CD4-positive, alpha-beta T cell treated with Interferon alpha-2 for 1 hour (primary cell): Measurements from ENCODE around the gene CBLB.
A peak's percentile ranks its signal among the peaks of the same experiment; 100 is the strongest.
"Not testable (repeated sequence)": the region's sequence is repeated elsewhere in the genome, so short reads cannot be mapped to it uniquely, and the experiment has no call there.

Source experiments
- DNase-seq, 2 donors: peaks; one replicate each; pipeline ENCODE4 v3.0.0-alpha.2; 2020 to 2022

Gene CBLB

DNA sequence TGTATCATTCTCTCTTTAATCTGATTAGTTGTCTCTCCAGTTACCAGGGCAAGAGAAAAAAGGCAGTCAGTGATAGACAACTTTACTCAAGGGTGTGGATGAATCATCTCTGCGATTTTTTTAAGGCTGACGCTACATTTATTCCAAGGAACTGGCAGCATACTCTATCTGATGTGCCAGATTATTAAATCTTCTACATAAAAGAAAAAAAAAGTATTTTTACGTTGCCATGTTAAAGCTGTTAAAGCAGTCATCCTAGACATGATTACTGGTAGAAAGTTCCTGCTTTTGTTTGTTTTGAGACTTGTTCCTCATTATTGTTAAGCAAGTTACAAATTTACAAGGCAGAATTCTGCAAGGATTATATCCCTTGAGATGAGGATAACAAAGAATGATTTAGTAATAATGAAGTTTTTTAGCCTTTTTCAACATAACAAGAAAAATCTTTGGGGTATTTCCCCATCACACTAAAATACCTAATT, 121.7 kb downstream of the CBLB start:
- DNase-seq = peak in 1 of 2 donors; percentile 73

- no peak for DNase-seq
These were observed 122.4 kb downstream of the CBLB start for GRCh38 chr3:105746231-105746996.

- no peak for DNase-seq
These were observed 123.8 kb downstream of the CBLB start for GRCh38 chr3:105745046-105745445.

GRCh38 chr3:105744202-105744601, 124.6 kb downstream of the CBLB start:
- no peak for DNase-seq

- DNase-seq = no peak
These were observed 135.5 kb downstream of the CBLB start for GRCh38 chr3:105733356-105733755.

DNA sequence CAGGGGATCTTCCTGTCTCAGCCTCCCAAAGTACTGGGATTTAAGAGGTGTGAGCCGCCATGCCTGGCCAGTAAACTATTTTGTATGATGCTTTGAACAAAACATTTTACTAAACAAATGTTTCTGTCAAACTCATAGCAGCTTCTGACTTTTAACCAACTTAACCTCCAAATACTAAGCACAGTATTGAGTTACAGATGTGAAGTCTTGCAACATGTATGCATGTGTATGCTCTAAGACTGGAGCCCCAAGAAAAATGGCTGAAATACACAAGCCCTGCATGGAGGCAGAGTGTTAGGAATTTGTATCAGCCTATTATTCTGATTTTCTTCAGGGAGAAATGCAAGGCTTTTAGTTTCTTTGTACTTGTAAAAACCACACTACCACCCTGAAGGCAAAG, 137.1 kb downstream of the CBLB start:
- DNase-seq = no peak

DNA sequence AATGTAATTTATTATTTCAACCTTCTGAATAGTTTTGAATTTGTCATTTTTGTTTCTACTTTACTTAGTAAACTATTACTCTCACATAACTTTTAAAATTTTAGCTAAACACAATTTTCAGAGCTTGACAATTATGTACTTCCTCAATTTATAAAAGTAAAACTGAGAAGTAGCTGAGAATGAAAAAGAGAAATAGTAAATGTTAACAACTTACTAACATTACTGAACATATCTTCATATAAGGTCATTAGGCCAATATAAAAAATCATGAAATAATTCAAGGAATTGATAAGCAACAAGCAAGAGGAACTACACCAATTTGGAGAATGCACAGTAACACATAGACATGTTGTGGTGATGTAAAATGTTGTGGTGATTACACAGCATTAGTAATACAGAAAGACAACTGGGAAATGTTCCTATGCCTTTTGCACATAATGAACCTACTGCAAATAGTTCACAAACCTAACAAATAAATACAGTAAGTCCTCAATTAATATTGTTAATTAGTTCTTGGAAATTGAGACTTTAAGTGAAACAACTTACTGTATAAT, 137.9 kb downstream of the CBLB start:
- no peak for DNase-seq

- no peak for DNase-seq
These were observed 139.1 kb downstream of the CBLB start for GRCh38 chr3:105729667-105730066.

DNA sequence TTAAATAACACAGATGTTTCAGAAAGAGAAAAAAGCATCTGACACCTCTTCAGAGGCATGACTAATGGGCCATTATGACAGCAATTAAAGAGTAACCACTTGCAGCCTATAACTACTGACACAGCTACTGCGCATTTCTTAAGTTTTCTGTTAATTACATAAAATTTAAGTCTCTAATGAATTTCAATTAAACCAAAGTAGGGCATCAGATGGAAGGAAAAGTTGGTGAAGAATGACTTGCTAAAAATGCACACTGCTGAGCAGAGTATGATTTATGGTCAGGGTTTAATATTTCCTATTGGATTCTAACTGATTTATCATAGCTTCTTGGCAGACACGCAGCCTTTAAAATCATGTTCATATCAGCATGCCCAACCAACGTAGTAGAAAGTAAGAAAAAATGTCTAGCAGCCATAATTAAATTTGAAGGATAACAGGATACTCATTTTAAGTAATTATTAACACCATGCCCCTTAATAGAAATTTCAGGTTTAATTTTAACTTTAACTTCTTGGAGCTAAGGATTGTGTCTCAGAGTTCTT, 140.0 kb downstream of the CBLB start:
- no peak for DNase-seq

DNA sequence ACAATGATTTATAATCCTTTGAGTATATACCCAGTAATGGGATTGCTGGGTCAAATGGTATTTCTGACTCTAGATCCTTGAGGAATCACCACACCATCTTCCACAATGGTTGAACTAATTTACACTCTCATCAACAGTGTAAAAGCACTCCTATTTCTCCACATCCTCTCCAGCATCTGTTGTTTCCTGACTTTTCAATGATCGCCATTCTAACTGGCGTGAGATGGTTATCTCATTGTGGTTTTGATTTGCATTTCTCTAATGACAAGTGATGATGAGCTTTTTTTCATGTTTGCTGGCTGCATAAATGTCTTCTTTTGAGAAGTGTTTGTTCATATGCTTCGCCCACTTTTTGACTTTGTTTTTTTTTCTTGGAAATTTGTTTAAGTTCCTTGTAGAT, 141.8 kb downstream of the CBLB start:
- DNase-seq = not testable (repeated sequence)

DNA sequence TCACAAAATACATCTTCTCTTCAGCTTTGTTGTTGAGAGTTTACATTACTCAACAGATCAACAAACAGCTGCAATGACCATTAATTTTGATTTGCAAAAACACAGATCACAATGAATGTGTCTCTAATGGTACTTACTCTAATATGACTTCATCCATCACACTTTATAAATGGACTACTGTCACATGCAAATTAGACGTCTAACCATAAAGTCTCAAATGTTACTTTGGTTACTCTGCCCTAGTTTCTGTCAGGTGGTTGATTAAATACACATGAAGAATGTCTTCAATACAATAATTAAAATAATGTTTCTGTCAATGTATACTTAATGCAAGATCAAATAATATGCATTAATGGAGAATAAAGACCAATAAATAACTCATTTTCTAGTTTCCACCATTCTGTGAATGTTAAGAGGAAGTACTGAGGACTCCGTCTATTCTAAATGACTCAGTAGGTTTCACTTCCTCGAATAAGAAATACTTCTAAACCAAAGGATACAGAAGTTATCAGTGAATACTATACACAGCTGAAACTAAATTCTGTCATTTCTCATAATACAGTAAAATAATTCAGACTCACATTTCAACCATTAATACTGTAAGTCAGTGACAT, 145.8 kb downstream of the CBLB start:
- DNase-seq = peak in 1 of 2 donors; percentile 36

DNA sequence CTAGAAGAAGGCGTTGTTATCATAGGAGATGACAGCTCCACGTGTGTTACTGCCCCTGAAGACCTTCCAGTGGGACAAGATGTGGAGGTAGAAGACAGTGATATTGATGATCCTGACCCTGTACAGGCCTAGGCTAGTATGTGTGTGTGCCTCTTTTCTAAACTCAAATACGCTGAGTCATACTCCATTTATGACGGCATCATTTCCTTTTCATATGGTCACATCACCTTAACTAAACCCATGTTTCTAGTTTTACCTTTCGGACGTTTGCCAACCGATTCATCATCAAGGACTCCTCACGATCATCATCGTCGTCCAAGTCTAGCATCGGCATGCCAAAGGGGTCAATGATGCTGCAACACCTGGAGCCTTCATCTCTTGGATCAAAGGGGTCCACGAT, 149.0 kb downstream of the CBLB start:
- no peak for DNase-seq

GRCh38 chr3:105715372-105715771, 153.4 kb downstream of the CBLB start:
- no peak for DNase-seq

GRCh38 chr3:105714453-105714852, 154.4 kb downstream of the CBLB start:
- DNase-seq = no peak

DNA sequence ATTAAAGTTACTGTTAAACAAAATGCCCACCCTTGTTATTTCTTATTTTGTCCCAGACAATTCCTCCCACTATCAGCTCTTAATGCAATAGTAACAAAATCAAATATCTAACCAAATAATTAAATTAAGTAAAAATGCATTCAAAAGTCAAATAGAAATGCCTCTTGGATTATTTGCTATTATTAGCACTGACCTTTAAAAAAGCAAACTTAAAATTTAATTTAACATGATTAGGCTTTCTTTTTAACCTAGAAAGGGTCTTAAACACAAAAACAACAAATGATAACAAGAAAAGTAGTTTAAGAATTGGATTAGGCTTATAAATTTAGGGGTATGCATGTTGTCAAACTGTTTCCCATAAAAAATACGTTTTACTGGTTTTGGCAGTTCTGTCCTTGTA, 159.8 kb downstream of the CBLB start:
- DNase-seq = no peak

GRCh38 chr3:105707009-105707408, 161.8 kb downstream of the CBLB start:
- DNase-seq = no peak

DNA sequence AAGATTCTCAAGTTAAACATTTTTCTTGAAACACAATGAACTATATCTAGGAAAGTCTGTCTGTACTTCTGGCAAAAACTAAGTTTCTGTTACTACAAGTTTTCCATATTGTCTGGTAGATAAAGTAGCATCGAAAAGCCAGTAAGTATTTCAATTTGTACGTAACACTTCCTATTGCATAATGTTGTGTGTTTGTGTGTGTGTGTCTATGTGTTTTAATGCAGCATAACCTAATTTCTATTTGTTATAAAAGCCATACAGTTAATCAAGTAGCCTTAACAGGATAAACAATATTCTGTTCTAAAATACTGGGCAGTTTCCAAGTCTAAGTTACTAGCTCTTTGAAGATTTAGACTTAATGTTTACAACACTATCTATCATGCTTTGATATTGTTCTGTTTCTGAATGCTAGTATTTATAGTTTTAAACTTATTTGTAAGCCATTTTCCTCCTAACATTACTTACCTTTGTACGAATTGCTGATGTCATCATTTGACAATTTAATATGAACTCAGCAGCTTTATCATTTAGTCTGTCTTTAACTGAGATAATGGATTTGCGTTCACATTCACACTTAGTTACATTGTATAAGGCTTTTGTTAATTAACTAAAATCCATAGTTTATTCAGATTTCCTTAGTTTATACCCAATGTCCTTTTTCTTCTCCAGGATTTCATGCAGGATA, 163.9 kb downstream of the CBLB start:
- no peak for DNase-seq

GRCh38 chr3:105700575-105700974, 168.2 kb downstream of the CBLB start:
- DNase-seq = no peak

- DNase-seq = no peak
These were observed 177.2 kb downstream of the CBLB start for GRCh38 chr3:105691633-105692032.

DNA sequence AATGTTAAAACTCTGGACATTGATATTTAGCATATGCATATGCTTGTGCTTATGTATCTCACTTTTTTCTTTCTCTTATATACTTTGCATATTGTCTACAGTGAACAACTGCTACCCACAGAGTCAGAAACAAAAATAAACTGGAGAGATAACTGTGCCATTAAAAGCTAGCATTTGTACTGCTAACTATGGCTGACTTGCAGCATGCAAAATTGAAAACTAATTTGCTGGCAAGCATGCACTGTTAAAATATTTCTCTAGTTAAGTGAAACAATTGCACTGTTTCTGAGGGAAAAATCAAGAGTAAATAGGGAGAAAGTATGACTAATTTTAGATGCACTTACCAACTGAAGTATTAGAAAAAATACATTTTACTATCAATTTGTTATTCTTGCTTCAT, 177.8 kb downstream of the CBLB start:
- DNase-seq = no peak

DNA sequence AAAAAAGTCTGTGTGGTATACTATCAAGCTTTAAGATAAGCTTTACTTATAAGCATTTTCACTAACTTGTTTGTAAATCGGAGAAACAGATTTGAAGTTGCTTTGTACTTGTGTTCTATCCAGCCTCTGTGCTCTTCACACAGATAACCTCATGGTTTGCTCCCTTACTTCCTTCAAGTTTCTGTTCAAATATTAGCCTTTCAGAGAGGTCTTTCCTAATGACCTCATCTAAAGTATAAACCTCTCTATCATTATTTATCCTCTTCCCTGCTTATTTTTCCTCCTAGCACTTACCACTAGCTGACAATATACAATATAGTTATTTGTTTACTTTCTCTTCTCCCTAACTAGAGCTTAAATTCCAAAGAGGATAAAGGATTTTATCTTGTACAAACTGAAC, 180.0 kb downstream of the CBLB start:
- DNase-seq = no peak

DNA sequence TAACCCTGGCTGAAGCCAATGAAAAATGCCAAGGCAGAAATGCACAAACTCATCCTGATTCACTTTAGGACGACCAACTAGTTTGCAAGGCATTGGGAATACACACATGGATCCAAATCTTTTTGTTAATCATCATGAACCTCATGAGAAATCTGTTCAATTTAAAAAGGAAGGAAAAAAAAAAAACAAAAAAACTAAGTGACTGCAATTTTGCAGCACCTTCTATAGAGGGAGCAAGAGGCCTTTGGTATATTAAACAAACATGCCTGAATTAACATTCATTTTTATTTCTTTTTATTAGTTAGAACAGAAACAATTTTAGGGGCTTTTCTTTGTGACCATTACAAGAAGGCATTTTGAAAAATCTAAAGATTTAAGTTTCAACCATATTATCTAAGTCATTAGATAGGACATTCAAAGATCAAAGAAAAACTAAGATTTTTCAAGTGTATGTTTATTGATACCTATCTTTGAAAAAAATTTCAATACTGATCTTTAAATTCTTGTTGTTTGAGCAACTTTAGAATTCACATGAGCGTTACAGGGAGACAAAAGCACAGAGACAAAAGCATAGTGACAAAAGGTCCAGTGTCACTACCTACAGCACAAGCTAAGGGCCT, 182.4 kb downstream of the CBLB start:
- DNase-seq = peak in 1 of 2 donors; percentile 52

DNA sequence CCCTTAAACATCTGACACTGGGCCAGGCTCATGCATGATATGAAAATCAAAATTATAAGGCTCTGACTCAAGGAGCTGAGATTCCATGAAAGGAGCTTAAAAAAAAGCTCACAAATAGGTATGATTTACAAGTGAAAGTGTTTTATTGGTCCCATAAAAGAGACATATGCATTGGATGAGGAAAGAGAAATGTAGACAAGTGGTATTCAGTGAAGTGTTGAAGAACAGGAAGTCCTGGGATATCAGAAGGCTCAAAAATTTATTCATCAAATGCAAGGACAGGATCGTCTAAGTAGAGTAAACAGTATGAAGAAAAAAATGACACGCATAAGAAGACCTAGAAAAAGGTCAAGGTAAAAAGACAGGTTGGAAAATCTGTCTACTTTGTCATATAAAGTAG, 188.9 kb downstream of the CBLB start:
- DNase-seq = no peak
